GM18861 (cell line): ENCODE results near the gene OR1S1.
"Not testable (repeated sequence)": the region's sequence is repeated elsewhere in the genome, so short reads cannot be mapped to it uniquely, and the experiment has no call there.

Experiments
- ATAC-seq: cut with Tn5 transposase; IDR thresholded peaks from one replicate; pipeline ENCODE4 v1.9.1; 2021; ENCODE audit not compliant: unreplicated experiment

OR1S1 gene

GRCh38 chr11:58212420-58212819 is at the start of gene OR1S1:
Gene OR1S1 (plus strand): TSS chr11:58212720.
- ATAC-seq = not testable (repeated sequence)

DNA sequence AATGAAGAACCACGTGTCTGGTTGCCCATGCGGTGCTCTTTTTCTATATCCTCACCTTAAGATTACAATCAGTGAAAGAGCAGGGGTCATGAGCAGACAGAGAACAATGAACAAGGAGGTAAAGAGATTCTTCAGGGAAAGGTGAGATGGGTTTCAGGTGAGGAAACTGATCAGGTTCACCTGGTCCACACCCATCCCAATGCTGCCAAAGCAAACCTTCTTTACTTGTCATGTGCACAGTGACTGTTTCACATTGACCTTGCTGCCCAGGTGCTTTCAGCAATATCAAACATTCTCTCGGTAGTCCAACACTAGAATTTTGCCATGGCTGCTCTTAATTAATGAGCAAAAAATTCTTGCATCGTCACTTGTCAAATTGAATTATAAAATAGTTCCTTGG is 48.1 kb upstream of the OR1S1 start:
- no peak for ATAC-seq

DNA sequence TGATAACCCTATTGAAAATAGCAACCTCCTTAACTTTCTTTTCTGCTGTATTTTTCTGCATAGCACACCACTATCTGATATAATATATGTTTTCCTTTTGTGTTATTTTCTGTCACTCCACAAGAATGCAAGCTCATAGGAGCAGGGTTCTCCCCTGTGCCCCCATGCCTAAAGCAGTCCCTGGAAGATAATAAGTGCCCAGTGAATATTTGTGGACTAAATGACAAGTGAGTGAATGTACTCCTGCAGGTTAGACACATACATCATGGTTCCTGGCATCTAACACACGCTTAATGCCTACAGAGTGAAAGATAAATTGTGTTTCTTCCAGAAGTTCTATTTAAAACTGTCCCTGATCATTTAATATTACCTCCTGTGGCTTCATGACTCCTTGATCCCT is 47.5 kb upstream of the OR1S1 start:
- no peak for ATAC-seq

GRCh38 chr11:58165504-58166106 is 46.9 kb upstream of the OR1S1 start:
- no peak for ATAC-seq

GRCh38 chr11:58177409-58178054 is 35.0 kb upstream of the OR1S1 start:
- no peak for ATAC-seq

- ATAC-seq = no peak
Observed at GRCh38 chr11:58178444-58178843, 34.1 kb upstream of the OR1S1 start.

DNA sequence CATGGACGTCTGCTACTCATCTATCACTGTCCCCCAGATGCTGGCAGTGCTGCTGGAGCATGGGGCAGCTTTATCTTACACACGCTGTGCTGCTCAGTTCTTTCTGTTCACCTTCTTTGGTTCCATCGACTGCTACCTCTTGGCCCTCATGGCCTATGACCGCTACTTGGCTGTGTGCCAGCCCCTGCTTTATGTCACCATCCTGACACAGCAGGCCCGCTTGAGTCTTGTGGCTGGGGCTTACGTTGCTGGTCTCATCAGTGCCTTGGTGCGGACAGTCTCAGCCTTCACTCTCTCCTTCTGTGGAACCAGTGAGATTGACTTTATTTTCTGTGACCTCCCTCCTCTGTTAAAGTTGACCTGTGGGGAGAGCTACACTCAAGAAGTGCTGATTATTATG is 32.9 kb upstream of the OR1S1 start:
- no peak for ATAC-seq

- no peak for ATAC-seq
Observed at GRCh38 chr11:58186938-58187337, 25.6 kb upstream of the OR1S1 start.

GRCh38 chr11:58188770-58189169 is 23.8 kb upstream of the OR1S1 start, which contains the start of gene OR9Q2:
Gene OR9Q2 (plus strand): TSS chr11:58189070. CDS start chr11:58190491, 1,421 bp downstream.
- ATAC-seq = no peak

- ATAC-seq = no peak
Observed at GRCh38 chr11:58192229-58192628, 20.3 kb upstream of the OR1S1 start.

GRCh38 chr11:58193391-58193790 is 19.1 kb upstream of the OR1S1 start:
- no peak for ATAC-seq

GRCh38 chr11:58195939-58196338 is 16.6 kb upstream of the OR1S1 start:
- no peak for ATAC-seq

GRCh38 chr11:58199271-58199670 is 13.2 kb upstream of the OR1S1 start:
- ATAC-seq = no peak

DNA sequence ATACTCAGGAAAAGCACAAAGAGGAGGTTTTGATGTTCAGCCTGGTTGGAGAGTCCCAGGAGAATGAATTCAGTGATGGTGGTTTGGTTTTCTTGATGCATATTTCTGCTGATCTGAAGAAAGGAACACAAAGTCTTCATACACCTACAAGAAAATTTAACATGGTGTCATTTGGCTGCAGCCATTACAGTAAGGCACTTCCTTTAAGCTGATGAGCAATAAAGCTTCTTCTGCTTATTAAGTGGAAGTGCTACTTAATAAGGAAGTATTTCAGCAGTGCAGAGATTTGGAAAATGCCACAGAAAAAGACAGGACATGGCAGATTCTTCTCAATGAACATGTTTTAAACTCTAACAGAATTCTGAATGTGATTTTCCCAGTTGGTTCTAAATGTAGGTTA is 8.5 kb upstream of the OR1S1 start, which contains the start of gene OR1S2:
TSS of gene OR1S2 (minus strand) at position 101 of the 400 bp plus-strand sequence. CDS start at position 101, 0 bp downstream.
- no peak for ATAC-seq

DNA sequence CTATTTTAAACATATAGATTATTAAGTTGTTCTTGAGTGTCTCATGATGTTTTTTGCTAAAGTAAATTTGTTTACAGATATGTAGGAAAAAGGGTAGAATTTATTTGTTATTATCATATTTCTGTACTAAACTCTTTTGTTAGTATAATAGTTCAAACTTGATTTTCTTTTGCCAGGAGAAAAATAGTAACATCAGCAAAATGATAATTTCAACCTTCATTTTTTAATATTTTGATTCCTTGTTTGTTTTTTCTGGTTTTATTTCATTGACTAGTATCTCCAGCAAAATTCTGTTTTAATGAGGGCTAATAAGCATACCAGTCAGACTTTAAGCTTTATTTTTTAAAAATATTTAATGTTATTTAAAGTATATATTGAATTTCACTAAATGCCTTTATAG is 4.0 kb downstream of the OR1S1 start:
- ATAC-seq = no peak

- ATAC-seq = no peak
Observed at GRCh38 chr11:58222721-58223120, 10.2 kb downstream of the OR1S1 start.

GRCh38 chr11:58227956-58228615 is 15.6 kb downstream of the OR1S1 start:
- ATAC-seq = no peak

DNA sequence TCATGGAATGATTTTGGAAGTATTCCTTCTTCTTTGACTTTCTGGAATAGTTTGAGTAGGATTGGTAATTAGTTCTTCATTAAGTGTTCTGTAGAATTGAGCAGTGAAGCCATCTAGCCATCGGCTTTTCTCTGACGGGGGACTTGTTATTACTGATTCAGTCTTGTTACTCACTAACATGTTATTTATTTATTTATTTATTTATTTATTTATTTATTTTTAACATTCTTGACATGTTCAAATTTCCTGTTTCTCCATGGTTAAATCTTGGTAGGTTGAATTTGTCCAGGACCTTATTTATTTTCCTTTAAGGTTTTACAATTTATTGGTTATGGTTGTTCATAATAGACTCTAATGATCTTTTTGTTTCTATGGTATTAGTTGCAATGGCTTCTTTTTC is 31.4 kb downstream of the OR1S1 start:
- ATAC-seq = no peak

DNA sequence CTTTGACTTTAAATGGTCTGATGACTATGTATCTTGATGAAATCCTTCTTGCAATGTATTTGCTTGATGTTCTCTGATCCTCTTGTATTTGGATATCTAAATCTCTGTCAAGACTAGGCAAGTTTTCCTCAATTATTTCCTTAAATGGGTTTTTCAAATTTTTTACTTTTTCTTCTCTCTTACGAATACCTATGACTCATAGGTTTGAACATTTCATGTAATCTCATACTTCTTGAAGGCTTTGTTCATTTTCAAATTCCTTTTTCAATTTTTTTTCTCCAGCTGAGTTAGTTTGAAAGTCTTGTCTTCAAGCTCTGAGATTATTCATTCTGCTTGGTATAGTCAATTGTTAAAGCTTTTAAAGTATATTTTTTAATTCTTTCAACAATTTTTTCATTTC is 42.4 kb downstream of the OR1S1 start:
- ATAC-seq = no peak

DNA sequence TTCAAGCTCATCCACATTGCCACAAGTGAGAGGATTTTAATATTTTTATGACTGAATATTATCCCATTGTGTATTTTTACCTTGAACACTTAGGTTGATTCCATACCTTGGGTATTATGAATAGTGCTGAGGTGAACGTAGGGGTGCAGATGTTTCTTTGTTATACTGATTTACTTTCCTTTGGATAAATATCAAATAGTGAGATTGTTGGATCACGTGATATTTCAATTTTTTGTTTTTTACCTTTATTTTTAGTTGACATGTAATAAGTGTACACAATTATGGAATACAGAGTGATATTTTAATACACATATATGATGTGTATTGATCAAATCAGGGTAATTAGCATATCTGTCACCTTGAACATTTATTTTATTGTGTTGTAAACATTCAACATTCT is 47.5 kb downstream of the OR1S1 start:
- no peak for ATAC-seq
